GM06990 (cell line): ENCODE results near the gene DDX51.
A peak's percentile ranks its signal among the peaks of the same experiment; 100 is the strongest.

Source experiments
- DNase-seq: peaks from one replicate; pipeline ENCODE4 v3.0.0-alpha.2; 2011; ENCODE audit not compliant: insufficient read length; ENCODE audit errors: extremely low read depth
- H3K27me3 ChIP-seq: replicated peaks from 2 replicates; pipeline ENCODE4 v1.6.0; 2011; ENCODE audit warnings: low read length; ENCODE audit not compliant: control insufficient read depth, insufficient read depth
- H3K36me3 ChIP-seq: 2 replicates; pipeline ENCODE4 v1.5.1; 2011; ENCODE audit warnings: low read length; ENCODE audit not compliant: control insufficient read depth, insufficient read depth
- H3K4me3 ChIP-seq: replicated peaks from 2 replicates; pipeline ENCODE4 v1.5.1; 2011; ENCODE audit warnings: low read depth, mild to moderate bottlenecking, control low read depth, low read length
- TF ChIP-seq, protein P1 (sequence below): IDR thresholded peaks from 2 replicates; pipeline ENCODE4 v1.5.1; 2011; ENCODE audit warnings: low read length, control low read depth, mild to moderate bottlenecking, inconsistent platforms; ENCODE audit not compliant: insufficient read depth, poor library complexity, severe bottlenecking

DDX51 gene

DNA sequence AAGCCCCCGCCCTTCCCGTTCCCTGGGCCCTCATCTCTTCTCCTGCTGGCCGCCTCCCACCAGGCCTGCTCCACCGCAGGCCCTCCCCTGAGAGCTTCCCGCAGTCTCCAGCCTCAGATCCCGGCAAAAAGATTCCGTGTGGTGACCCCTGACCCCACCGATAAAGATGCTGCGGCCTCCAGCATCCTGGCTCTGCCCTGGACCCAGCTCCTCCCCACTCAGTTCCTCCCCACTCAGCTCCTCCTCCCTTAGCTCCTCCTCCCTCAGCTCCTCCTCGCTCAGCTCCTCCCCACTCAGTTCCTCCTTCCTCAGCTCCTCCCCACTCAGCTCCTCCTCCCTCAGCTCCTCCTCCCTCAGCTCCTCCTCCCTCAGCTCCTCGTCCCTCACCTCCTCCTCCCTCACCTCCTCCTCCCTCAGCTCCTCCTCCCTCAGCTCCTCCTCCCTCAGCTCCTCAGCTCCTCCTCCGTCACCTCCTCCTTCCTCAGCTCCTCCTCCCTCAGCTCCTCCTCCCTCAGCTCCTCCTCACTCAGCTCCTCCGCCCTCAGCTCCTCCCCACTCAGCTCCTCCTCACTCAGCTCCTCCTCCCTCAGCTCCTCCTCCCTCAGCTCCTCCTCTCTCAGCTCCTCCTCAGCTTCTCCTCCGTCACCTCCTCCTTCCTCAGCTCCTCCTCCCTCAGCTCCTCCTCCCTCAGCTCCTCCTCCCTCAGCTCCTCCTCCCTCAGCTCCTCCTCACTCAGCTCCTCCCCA is 17.1 kb upstream of the DDX51 start:
- no peaks in the 10 kb centered on the region for H3K27me3 ChIP-seq
- H3K36me3 ChIP-seq, result peaks cover 13% of the 10 kb centered on the region
- peak; percentile 3 for DNase-seq
- TF ChIP-seq, protein P1, sequence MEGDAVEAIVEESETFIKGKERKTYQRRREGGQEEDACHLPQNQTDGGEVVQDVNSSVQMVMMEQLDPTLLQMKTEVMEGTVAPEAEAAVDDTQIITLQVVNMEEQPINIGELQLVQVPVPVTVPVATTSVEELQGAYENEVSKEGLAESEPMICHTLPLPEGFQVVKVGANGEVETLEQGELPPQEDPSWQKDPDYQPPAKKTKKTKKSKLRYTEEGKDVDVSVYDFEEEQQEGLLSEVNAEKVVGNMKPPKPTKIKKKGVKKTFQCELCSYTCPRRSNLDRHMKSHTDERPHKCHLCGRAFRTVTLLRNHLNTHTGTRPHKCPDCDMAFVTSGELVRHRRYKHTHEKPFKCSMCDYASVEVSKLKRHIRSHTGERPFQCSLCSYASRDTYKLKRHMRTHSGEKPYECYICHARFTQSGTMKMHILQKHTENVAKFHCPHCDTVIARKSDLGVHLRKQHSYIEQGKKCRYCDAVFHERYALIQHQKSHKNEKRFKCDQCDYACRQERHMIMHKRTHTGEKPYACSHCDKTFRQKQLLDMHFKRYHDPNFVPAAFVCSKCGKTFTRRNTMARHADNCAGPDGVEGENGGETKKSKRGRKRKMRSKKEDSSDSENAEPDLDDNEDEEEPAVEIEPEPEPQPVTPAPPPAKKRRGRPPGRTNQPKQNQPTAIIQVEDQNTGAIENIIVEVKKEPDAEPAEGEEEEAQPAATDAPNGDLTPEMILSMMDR, result no peak
- no peak overlapping the region for H3K4me3 ChIP-seq

DNA sequence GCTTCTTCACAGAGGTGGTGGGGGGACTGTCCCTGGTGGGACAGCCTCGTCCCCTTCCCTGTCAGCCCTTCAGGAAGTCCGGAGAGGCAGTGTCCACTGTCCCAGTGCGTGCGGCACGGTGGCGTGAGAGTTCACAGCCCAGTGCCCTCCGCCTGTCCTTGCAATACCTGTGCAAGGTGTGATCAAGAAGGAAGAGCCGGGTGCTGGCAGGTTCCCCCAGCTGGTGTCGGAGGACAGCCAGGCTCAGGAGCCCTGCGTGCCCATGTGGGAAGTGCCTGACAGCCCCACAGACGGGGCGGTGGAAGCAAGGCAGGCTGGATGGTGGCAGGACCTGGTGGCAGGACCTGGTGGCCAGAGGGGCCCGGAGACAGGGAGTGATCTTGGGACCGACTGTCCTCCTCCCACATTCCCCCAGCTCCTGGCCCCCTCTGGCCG is 16.5 kb upstream of the DDX51 start:
- no peak for DNase-seq
- H3K27me3 ChIP-seq, result no peaks in the 10 kb centered on the region
- H3K4me3 ChIP-seq, result no peak overlapping the region
- peaks cover 13% of the 10 kb centered on the region for H3K36me3 ChIP-seq
- TF ChIP-seq, protein P1, result no peak

DNA sequence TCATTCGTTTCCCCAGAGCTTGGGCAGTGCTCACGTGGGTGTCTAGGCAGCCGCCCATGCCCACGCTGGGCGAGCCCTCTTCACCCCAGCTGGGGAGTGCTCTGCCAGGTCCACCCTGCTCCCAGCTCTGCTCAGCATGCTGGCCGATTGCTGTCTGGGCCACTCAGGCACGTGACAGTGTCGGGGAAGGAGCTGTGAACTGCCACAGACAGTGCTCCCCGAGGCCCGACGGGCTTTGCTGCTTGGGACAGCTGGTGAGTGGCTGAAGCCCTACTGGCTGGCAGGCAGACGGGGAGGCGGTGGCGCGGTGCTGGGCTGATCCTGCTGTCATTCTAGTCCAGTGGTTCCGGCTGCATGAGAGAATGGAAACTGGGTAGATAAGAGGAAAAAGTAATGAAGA is 15.9 kb upstream of the DDX51 start:
- Histone ChIP-seq H3K27me3 (no peaks in the 10 kb centered on the region), H3K4me3 (no peak overlapping the region), H3K36me3 (peaks cover 13% of the 10 kb centered on the region)
- TF ChIP-seq, protein P1, result no peak
- no peak for DNase-seq

DNA sequence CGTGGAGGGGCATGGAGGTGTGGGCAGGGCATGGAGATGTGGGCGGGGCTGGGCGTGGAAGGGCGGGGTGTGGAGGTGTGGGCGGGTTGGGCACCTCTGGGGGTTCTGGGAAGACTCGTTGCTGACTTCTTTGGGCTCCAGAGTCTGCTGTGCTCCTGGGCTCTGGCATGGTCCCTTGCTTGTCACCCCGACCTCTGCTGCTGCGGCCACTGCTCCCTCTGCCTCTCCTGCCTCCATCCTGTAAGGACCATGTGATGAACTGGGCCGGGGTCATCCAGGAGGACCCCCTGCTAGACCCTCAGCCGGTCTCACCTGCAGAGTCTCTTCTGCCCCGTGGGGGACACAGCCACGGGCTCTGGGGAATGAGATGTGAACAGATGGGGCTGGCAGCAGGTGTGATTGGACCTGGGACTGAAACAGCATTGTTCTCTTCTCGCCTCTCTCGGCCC is 15.5 kb upstream of the DDX51 start:
- DNase-seq, result no peak
- TF ChIP-seq, protein P1, result no peak
- Histone ChIP-seq H3K36me3 (peaks cover 13% of the 10 kb centered on the region), H3K4me3 (no peak overlapping the region), H3K27me3 (no peaks in the 10 kb centered on the region)

DNA sequence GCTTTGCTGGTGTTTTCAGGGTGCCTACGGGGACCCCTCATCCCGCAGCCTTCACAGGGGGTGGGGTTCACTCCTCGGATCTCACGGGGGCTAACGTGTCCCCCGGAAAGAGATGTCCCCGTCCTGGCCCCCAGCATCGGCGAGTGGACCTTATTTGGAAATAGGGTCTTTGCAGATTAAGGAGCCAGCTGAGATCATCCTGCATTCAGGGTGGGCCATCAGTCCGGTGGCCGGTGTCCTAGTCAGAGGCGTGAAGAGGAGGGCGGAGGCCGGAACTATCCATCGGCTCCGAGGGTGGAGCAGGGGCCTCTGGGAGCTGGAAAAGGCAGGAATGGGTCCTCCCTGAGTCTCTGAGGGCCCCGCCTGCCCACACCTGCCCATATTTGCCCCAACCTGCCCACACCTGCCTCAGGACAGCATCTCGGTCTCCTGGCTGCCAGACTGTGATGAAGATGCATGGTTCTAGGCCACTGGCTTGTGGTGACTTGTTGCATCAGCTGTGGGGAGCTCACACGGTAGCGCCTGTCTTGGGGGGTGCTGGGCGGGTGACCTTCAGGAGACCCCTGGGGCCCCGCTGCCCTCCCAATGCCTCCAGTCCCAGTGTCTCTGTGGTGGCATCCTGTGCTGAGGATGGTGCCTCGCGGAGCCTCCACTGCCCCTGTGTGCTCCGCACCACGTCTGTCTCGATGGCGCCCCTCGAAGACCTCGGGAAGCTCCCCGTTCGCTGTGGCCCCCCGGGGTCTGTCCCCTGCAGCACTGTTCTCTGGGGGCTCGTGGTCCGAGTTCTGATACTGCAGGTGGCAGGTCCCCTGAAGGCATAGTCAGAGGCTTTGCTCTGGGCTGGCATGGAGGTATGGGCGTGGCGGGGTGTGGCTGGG is 14.8 kb upstream of the DDX51 start:
- no peak for DNase-seq
- Histone ChIP-seq H3K36me3 (peaks cover 13% of the 10 kb centered on the region), H3K27me3 (no peaks in the 10 kb centered on the region), H3K4me3 (no peak overlapping the region)
- TF ChIP-seq, protein P1, result no peak
